Measurements from ENCODE around the gene LDLRAD4.

The LDLRAD4 gene

DNA sequence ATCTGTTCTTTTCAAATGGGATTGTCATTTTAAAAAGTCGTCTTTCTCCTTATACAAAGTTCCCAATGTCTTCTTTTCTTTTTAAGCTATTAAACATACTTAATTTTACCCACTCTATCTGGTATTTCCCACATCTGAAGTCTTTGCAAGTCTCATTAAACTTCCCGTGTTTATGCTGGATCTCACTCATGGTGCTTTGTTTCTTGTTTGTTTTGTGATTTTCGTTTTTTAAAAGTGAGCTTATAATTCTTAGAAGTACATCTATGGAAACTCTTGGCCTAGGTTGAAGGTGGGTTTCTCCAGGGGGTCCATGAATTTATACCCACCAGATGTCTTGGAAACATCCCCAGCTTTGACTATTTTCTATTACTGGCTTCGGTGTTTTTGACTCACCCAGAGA lies 299.8 kb downstream of the LDLRAD4 start:
- DNase-seq (ENCODE audit: low spot score) = no peak

DNA sequence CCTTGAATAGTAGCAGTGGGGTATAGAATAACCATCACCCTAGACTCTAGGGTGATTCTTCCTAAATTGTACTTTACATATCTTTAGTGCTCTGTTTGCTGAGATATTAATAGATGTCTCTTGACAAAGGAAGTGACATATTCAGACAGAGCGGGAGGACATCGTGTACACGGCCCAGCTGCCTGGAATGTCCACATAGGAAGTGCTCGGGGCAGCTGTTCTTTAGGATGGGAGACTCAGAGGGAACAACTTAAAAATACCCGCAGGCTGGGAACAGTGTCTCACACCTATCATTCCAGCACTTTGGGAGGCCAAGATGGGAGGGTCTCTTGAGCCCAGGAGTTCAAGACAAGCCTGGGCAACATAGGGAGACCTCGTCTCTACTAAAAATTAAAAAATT lies 301.7 kb downstream of the LDLRAD4 start:
- no peak for DNase-seq (ENCODE audit: low spot score)

DNA sequence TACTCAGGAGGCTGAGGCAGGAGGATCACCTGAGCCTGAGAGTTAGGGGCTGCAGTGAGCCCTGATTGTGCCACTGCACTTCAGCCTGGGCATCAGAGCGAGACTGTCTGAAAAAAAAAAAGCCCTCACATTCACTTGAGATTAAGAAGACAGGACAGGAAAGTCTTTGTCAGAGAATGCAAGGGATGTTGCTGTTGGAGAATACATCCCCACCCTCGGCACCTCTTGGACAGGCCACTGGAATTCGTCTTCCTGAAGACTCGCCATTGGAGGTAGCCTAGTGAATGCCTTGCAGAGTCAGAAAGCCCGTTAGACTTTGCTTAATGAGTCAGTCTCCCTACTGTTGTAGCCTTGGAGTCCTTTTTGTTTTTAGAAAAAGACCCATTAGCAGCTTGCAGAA lies 302.2 kb downstream of the LDLRAD4 start:
- no peak for DNase-seq (ENCODE audit: low spot score)

GRCh38 chr18:13521418-13521817 lies 302.9 kb downstream of the LDLRAD4 start:
- DNase-seq (ENCODE audit: low spot score) = no peak

DNA sequence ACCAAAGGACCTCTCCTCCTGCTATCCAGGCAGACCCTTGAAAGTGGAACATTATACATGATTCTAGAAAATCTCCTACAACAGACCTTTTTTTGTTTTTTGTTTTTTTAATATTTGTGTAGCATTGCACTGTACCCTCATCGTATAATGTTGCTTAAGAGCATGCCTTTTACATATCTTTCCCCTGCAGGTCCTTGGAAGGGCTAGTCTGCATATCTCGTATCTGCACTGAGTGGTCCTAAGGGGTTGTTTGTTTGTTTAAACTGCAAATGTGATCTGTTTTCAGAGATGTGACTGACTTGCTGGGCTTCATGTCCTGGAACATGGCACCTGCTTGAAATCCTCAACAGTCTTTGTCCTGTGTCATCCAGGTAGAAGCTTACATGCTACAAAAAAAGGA lies 303.7 kb downstream of the LDLRAD4 start:
- DNase-seq (ENCODE audit: low spot score) = no peak

DNA sequence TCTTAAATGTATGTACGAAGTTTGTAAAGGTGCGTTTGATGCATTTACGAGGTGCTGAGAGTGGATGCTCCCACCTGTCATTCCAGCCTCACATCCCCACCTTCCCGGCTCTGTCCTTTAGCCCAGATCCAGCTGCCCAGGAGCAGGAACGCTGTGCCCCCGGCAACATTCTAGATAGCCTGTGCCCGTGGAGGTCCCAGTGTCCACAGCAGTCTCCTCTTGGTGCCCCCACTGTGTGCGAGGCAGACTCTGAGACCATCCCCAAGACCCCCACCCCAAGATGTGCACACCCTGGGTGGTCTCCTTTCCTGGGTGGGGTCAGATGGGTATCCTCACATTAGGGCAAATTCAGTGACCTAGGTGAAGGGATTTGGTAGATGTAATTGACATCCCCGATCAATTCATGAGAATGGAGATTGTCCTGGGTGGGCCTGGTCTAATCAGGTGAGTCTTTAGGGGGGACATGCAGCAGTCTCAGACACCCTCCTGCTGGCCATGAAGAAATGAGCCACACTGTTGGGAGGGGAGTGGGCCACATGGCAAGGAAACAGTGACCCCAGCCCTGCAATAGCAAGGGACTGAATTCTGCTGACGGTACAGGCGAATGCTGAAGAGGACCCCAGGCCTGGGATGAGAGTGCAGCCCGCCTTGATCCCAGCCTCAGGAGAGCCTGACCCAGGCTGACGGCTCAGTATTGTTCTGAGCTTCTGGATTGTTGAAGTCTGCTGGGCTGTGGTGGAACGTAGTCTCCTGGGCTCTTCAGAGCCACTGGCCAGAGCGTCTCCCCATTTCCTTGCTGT lies 304.5 kb downstream of the LDLRAD4 start:
- DNase-seq (ENCODE audit: low spot score) = no peak

DNA sequence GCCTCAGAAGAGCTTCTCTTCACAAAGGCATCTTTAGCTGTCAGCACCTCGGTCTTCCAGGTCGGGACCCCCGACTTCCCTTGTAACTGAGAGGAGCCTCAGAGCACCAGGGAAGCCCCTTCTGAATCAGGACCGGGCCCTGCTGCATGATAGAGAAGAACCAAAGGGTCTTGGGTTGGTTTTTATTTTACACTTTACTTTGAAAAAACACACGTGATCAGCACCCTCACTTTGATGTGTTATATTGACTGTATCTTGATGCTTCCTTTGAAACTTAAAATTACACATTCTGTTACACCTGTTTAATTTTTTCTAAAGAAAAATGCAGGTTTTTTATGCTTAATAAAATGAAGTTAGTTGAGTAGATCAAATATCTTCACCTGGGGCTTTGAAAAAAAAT lies 305.5 kb downstream of the LDLRAD4 start:
- no peak for DNase-seq (ENCODE audit: low spot score)

DNA sequence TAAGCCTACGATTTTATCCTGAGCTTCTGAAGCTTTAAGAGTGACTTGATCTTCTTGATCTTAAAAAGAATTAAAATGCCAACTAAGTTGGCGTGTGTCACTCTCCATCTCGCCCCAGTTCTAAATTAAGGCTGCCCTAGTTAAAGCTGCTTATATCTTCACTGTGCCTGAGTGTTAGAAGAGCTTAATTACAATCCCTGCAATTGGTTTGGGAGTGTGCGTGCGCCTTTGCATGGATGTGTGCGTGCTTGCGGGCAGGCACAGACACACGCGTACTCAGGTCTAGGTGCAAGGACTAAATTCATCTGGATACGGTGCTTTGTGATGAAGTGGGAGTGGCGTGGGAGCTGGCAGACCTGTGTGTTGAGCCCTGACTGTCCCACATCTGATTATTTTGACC lies 306.3 kb downstream of the LDLRAD4 start:
- no peak for DNase-seq (ENCODE audit: low spot score)

- DNase-seq (ENCODE audit: low spot score) = no peak
These were observed 306.9 kb downstream of the LDLRAD4 start for GRCh38 chr18:13525381-13526029.

GRCh38 chr18:13526519-13526918 lies 308.0 kb downstream of the LDLRAD4 start:
- DNase-seq (ENCODE audit: low spot score) = no peak

GRCh38 chr18:13527256-13527655 lies 308.7 kb downstream of the LDLRAD4 start:
- no peak for DNase-seq (ENCODE audit: low spot score)

DNA sequence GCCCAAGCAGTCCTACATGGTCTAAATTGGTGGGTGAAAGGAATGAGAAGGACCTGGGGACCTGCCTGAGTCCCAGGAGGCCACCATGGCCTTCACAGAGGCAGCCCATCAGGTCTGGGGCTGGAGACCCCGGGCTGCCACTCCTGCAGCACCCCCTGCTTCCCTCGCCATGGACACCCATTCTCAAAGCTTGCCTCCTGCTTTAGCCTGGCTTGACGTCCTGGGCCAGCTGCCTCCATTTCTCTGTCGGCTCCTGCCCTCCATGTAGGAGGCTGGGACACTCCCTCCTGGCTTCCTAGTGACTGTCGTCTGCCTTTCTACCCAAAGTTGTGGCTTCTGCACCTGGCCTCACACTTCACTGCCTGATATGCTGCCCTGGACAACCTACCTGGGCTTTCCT lies 309.2 kb downstream of the LDLRAD4 start:
- DNase-seq (ENCODE audit: low spot score) = no peak

GRCh38 chr18:13528739-13529392 lies 310.3 kb downstream of the LDLRAD4 start:
- no peak for DNase-seq (ENCODE audit: low spot score)

DNA sequence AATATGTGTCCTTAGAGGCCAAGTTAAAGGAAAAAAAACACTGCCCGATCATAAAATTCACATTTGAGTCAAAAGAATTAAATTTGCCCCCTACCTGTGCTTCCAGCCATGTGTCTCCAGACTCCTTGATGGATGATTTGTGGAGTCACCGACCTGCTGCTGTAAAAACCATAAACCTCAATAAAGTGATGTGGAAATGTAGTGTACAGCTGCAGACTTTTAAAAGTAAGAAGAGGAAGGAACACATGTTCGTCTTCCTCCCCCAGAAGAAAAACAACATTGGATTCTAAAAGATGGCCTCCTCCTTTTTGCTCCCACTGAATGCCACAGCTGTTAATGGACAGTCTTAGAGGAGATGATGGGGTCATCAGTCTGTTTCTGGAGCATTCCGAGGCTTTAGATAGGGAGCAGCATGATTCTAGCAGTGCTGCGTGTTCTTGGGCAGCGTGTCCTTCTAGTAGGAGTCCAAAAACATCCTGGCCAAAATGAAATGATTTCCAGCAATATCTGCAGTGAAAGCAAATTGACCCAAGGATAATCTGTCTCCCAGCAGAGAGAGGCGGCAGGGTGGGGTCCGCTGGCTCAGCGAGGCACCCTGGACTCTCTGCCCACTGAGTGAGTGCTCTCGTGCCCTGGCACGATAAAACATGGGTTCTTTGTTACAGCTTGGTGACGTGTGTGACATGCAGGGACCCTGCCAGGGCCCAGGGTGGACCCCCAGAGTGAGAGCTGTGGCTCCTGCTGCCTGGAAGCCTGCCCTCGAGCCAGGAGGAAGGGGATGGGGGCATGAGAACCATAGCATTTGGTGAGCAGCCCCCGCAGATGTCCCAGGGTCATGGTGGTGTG lies 311.7 kb downstream of the LDLRAD4 start:
- DNase-seq (ENCODE audit: low spot score) = no peak

DNA sequence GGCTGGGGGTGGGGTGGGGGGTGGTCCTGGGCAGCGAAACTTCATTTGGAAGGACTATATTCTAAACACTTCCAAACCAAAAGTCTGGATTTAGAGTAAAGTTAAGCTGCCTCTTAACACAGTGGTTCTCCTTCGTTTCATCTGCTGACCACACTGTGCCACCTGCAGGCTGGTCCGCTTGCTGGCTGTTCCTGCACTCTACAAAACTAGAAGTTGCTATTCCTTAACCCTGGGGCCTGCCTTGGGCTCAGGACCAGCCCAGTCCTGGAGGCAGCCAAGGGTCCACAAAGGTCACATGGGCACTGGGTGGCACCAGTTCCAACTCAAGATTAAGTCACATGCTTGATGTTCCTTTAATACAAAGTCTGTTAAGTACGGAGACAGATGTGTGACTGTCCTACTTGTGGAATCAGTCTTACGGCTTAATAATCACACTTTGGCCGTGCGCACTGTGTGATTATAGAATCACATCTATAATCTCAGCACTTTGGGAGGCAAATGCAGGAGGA lies 312.4 kb downstream of the LDLRAD4 start:
- DNase-seq (ENCODE audit: low spot score) = peak; percentile 55

GRCh38 chr18:13531681-13532325 lies 313.2 kb downstream of the LDLRAD4 start:
- no peak for DNase-seq (ENCODE audit: low spot score)

DNA sequence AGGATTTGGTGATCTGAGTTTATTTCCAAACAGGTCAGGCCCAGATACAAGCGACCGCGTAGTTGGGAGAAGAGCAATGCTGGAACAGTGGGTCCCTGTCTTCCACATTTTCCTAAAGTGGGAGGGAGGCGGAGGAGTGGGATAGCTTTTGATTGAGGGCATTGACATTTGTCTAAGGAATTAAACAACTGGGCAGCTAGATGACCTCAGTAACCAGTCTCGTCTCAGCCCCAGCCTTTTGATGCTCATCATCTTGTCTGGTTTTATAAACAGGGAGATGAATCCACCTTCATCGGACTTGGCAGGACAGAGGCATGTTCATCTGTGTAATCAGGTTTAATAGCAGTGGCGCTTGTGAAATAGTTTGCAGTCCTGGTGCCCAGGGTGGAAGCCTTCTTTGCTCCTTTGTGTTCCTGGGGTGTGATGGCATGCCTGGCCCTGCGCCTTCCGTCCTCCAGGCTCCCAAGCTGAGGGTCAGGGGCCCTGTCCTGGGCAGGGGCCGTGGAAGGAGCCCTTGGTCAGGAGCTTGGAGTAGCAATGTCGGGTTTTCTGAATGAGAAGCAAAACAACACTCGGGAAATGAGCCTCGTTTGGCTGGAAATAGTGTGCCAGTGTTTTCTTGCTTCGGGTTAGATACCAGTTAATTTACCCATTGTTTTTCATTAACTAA lies 314.0 kb downstream of the LDLRAD4 start:
- no peak for DNase-seq (ENCODE audit: low spot score)

DNA sequence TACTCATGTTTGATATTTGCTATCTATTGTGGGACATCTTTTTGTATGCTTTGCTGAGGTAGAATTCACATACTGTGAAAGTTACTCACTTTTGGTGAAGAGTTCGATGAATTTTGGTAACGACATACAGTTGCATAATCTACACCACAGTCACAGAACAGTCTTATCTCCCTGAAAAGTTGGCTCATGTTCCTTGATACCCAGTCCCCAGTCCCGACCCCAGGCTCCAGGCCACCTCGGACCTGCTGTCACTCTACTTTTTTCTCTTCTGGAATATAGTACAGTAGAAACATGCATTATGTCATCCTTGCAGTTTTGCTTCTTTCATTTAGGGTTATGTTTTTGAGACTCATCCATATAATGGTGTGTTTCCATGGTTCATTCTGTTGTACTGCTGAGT lies 316.1 kb downstream of the LDLRAD4 start:
- no peak for DNase-seq (ENCODE audit: low spot score)

GRCh38 chr18:13536578-13536977 lies 318.0 kb downstream of the LDLRAD4 start:
- DNase-seq (ENCODE audit: low spot score) = no peak

DNA sequence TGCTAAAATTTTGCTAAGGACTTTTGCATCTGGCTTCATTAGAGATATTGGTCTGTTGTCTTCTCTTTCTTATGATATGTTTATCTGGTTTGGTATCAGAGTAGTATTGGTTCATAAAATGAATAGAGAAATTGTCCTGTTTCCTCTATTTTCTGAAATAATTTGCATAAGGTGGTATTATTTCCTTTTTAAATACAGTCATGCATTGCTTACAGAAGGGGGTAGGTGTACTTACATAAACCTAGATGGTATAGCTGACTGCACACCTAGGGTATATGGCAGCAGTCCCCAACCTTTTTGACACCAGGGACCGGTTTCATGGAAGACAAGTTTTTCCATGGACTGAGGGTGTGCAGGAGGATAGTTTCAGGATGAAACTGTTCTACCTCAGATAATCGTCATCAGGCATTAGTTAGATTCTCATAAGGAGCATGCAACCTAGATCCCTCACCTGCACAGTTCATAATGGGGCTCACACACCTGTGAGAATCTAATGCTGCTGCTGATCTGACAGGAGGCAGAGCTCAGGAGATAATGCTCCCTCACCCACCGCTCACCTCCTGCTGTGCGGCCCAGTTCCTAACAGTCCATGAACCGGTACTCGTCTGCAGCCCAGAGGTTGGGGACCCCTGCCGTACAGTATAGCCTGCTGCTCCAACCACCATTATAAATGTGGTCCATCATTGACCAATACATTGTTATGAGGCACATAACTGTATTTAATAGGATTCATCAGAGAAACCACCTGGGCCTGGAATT lies 318.6 kb downstream of the LDLRAD4 start:
- DNase-seq (ENCODE audit: low spot score) = no peak
